ELR (cell line): ENCODE results near the gene ZSCAN10.
"Not testable (repeated sequence)": the region's sequence is repeated elsewhere in the genome, so short reads cannot be mapped to it uniquely, and the experiment has no call there.

ENCODE experiments used
- DNase-seq: peaks from one replicate; pipeline ENCODE4 v3.0.0-alpha.2; 2015; ENCODE audit warnings: low read depth

ZSCAN10 gene

GRCh38 chr16:3098459-3099394 lies at the start of gene ZSCAN10:
Gene ZSCAN10, minus strand, starts transcription at chr16:3099294. Its CDS starts 6,357 bp downstream, at chr16:3092937.
- no peak for DNase-seq

- DNase-seq, result no peak
Observed at GRCh38 chr16:3148256-3149192, 49.4 kb upstream of the ZSCAN10 start.

- DNase-seq, result no peak
Observed at GRCh38 chr16:3147757-3148104, 48.6 kb upstream of the ZSCAN10 start.

- no peak for DNase-seq
Observed at GRCh38 chr16:3147046-3147756, 48.1 kb upstream of the ZSCAN10 start.

- DNase-seq, result no peak
Observed at GRCh38 chr16:3145660-3146059, 46.6 kb upstream of the ZSCAN10 start.

GRCh38 chr16:3145151-3145550 lies 46.1 kb upstream of the ZSCAN10 start:
- DNase-seq, result no peak

DNA sequence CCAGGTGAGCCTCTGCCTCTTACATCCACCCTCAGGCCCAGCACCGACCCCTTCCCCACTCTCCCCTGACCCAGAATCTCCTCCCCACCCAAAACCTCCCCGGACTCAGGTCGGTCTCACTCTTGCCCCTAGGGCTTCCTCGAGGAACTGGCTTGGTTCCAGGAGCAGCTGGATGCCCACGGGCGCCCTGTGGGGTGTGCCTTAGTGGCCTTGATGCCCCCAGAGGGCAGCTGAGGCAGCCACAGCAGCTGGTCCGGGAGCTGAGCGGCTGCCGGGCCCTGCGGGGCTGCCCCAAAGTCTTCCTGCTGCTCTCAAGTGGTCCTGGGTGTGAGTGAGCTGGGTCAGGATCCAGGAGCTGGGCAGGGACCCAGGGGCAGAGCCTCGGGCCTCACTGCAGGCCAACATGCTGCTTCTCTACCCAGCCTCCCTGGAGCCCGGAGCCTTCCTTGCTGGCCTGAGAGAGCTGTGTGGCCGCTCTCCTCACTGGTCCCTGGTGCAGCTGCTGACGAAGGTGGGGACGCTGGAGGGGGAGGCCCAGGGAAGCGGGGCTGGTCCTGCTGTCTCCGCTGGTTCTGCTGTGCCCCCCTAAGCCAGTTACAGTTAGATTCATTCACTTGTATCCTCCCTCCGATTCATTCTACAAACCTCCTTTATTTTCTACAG lies 45.4 kb upstream of the ZSCAN10 start:
- DNase-seq, result no peak

GRCh38 chr16:3143598-3144320 lies 44.7 kb upstream of the ZSCAN10 start:
- no peak for DNase-seq

- no peak for DNase-seq
Observed at GRCh38 chr16:3143189-3143588, 44.1 kb upstream of the ZSCAN10 start.

DNA sequence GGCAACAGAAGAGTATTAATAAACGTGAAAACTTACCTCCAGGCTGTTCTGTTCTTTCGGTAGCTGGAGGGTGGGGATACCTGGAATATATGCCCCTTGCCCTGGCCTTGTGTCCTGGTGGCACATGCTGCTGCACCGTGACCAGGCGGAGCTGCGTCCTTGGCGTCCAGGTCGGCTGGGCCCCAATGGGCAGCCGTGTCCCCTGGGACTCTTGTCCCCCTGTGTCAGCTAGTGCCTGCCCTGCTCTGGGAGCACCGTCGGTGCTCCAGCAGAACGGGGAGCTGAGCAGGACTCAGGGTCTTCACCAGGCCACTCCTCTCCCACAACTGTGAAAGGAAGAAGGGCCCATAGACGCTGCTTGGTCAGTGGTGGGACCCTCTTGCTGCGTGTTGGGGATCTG lies 43.7 kb upstream of the ZSCAN10 start:
- DNase-seq, result no peak

DNA sequence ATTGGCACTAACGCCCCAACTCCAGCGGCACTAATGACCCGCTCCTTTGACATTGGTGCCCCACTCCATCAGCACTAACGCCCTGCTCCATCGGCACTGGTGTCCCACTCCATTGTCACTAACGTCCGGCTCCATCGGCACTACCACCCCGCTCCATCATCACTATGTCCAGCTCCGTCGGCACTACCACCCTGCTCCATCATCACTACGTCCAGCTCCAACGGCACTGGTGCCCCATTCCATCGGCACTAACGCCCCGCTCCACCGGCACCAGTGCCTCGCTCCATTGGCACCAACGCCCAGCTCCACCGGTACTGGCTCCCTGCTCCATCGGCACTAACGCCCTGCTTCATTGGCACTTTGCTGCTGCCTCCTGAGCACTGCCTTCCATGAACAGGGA lies 43.2 kb upstream of the ZSCAN10 start:
- no peak for DNase-seq

GRCh38 chr16:3141781-3142311 lies 42.8 kb upstream of the ZSCAN10 start:
- DNase-seq, result no peak

DNA sequence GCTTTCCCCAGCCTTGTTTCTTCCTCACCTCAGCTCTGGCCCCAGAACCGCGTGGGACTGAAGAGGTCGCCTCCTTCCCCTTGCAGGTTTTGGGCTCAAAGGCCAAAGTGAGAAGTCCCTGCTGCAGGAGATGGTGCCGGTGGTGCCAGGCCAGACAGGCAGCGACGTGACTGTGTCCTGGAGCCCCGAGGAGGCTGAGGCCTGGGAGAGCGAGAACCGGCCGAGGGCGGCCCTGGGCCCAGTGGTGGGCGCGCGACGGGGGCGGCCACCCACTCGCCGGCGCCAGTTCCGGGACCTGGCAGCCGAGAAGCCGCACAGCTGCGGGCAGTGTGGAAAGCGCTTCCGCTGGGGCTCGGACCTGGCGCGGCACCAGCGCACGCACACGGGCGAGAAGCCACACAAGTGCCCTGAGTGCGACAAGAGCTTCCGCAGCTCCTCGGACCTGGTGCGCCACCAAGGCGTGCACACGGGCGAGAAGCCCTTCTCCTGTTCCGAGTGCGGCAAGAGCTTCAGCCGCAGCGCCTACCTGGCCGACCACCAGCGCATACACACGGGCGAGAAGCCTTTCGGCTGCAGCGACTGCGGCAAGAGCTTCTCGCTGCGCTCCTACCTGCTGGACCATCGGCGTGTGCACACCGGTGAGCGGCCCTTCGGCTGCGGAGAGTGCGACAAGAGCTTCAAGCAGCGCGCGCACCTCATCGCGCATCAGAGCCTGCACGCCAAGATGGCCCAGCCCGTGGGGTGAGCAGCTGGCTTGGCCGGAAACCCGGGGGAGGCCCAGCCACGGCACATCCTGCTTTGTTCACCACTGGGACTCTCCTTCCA lies 41.7 kb upstream of the ZSCAN10 start:
- DNase-seq, result no peak

GRCh38 chr16:3139561-3139960 lies 40.5 kb upstream of the ZSCAN10 start:
- not testable (repeated sequence) for DNase-seq

DNA sequence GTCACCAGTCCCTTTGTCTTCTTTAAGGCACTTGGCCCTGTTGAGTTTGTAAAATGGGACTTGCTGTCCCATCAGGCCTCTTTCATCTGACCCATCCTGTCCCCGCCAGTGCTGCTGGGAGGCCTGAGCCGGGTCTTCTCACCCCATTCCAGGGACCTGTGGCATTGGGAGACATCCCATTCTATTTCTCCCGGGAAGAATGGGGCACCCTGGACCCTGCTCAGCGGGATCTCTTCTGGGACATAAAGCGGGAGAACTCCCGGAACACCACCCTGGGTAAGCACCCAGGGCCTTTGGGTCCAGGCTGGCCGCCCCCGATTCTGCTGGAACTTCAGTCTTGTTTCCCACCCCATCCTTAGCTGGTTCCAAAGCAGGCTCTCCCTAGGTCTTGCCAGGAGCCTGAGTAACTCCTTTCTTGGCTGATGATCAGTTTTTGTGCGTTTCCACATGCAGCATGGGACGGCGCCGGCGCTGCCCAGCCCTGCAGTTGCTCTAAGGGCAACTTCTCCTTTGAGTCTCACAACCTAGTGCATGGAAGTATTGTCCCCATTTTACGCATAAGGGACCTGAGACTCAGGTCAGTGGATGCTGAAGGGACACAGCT lies 39.8 kb upstream of the ZSCAN10 start:
- DNase-seq, result no peak

- DNase-seq, result no peak
Observed at GRCh38 chr16:3138342-3138741, 39.2 kb upstream of the ZSCAN10 start.

DNA sequence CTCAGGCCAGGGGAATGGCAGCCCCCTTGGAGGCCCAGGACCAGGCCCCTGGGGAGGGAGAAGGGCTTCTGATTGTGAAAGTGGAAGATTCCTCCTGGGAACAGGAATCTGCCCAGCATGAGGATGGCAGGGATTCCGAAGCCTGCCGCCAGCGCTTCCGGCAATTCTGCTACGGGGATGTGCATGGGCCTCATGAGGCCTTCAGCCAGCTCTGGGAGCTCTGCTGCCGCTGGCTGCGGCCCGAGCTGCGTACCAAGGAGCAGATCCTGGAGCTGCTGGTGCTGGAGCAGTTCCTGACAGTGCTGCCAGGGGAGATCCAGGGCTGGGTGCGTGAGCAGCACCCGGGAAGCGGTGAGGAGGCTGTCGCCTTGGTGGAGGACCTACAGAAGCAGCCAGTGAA lies 38.2 kb upstream of the ZSCAN10 start:
- DNase-seq, result no peak

- DNase-seq, result no peak
Observed at GRCh38 chr16:3135126-3135715, 36.1 kb upstream of the ZSCAN10 start.
